ENCODE results near the gene CAST. TPM values are rescaled to one million over a fixed set of nuclear protein-coding genes. Genes with fewer than 3 reads are reported as not detected.

CAST gene
- total and polyA plus RNA-seq, 2 donors (not counting 3 experiments of a cell fraction or from before 2014, with no cell fraction given) = 33.7 to 194 TPM

DNA sequence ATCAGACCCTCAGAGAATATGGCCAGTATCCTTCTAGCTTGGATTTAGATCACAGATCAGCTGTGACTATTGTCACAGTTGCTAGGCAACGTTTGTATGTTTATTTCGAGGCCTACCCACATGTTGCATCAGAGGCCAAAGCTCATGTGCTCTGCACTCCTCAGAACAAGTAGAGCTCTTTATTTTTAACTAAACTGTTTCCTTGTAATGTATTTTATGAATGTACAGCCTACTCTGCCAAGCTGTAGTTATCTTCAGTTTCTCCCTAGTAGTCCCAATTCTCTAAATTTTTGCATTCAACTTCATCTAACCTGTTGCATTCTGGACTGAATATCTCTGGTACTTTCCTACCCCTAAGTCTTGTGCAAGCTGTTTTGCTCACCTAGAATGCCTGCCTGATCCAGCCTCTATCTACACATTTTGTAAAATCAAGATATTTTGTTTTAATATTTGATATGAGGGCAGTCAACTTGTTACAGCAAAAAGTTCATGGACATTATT lies 52.8 kb downstream of the CAST start:
- ChIA-PET CTCF (interaction anchor here (0.9 to 2.8 kb wide), 6 partner anchors 9 to 371 kb away, joined by 3 to 15 read pairs (median 4); no protein-coding TSS in a partner anchor), POLR2A (no interaction called here)
- no peak overlapping the region for H3K4me3 ChIP-seq (replicated peaks in 1 of 3; ENCODE audit: insufficient read depth in 1 of 3, low read depth in 1 of 3, low read length in 3 of 3)
- H3K79me2 ChIP-seq (ENCODE audit: control insufficient read depth, insufficient read depth, low read length) = peaks cover 77% of the 10 kb centered on the region
- H3K4me1 ChIP-seq (ENCODE audit: control insufficient read depth, extremely low read depth, insufficient read depth, low read length) = no peaks in the 10 kb centered on the region
- DNase-seq (ENCODE audit: low read depth, low spot score) (peak; percentile 50), FAIRE-seq (no peak)
- BruUV-seq (replicated peaks) = no TSS peak
- TF ChIP-seq FOS (IDR thresholded peaks at IDR 0.05; ENCODE audit: borderline replicate concordance, insufficient read depth, low read length) (no peak), JUN (IDR thresholded peaks at IDR 0.05; ENCODE audit: borderline replicate concordance, insufficient read depth, insufficient read length, low read depth) (no peak), MYC (IDR thresholded peaks at IDR 0.05; ENCODE audit: low read depth, low read length) (no peak), EZH2 (IDR thresholded peaks at IDR 0.05; ENCODE audit: borderline replicate concordance, low read depth, low read length, severe bottlenecking) (no peak), POLR2AphosphoS5 (IDR thresholded peaks at IDR 0.05; ENCODE audit: insufficient read depth, low read depth, low read length) (no peak), GATA2 (IDR thresholded peaks at IDR 0.05; ENCODE audit: insufficient read depth, insufficient read length, low read depth, low read length) (no peak), POLR2A (IDR thresholded peaks at IDR 0.05; ENCODE audit: low read depth, low read length) (no peak)
- TF ChIP-seq, protein P1, sequence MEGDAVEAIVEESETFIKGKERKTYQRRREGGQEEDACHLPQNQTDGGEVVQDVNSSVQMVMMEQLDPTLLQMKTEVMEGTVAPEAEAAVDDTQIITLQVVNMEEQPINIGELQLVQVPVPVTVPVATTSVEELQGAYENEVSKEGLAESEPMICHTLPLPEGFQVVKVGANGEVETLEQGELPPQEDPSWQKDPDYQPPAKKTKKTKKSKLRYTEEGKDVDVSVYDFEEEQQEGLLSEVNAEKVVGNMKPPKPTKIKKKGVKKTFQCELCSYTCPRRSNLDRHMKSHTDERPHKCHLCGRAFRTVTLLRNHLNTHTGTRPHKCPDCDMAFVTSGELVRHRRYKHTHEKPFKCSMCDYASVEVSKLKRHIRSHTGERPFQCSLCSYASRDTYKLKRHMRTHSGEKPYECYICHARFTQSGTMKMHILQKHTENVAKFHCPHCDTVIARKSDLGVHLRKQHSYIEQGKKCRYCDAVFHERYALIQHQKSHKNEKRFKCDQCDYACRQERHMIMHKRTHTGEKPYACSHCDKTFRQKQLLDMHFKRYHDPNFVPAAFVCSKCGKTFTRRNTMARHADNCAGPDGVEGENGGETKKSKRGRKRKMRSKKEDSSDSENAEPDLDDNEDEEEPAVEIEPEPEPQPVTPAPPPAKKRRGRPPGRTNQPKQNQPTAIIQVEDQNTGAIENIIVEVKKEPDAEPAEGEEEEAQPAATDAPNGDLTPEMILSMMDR (IDR thresholded peaks at IDR 0.05; ENCODE audit: extremely low read depth in 1 of 2, insufficient read depth in 1 of 2, low read depth in 1 of 2, low read length in 2 of 2) = no peak
- TF ChIP-seq, protein P2, sequence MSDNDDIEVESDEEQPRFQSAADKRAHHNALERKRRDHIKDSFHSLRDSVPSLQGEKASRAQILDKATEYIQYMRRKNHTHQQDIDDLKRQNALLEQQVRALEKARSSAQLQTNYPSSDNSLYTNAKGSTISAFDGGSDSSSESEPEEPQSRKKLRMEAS (IDR thresholded peaks at IDR 0.05; ENCODE audit: insufficient read depth, insufficient read length) = no peak
- no peaks in the 10 kb centered on the region for H3K36me3 ChIP-seq (ENCODE audit: control insufficient read depth in 2 of 2, extremely low read depth in 1 of 2, insufficient read depth in 2 of 2, low read length in 2 of 2)
- no peaks in the 10 kb centered on the region for H3K27me3 ChIP-seq (ENCODE audit: control insufficient read depth in 2 of 2, insufficient read depth in 2 of 2, low read length in 2 of 2)
- no peak overlapping the region for H2AFZ ChIP-seq (ENCODE audit: low read depth, low read length)
- no peaks in the 10 kb centered on the region for H3K9me3 ChIP-seq (replicated peaks; ENCODE audit: control insufficient read depth, insufficient read depth, low read length)
- no peaks in the 10 kb centered on the region for H3K9me1 ChIP-seq (replicated peaks; ENCODE audit: control insufficient read depth, extremely low read depth, insufficient read depth, low read length)
- H3K27ac ChIP-seq (ENCODE audit: insufficient read depth, low read depth, low read length) = no peak overlapping the region
- H3K9ac ChIP-seq (replicated peaks; ENCODE audit: extremely low read depth, insufficient read depth, low read length) = no peak overlapping the region
- dilution Hi-C loops (cut with MboI; ENCODE audit: extremely low pct_ligation_motif_present, low sequenced_read_pairs) (no loop called here), intact Hi-C loops (cut with micrococcal nuclease) (no loop called here)
- peaks cover 2% of the 10 kb centered on the region for H4K20me1 ChIP-seq (replicated peaks; ENCODE audit: control insufficient read depth, extremely low read depth, insufficient read depth, low read length)
- no peak overlapping the region for H3K4me2 ChIP-seq (ENCODE audit: insufficient read depth, low read length)

Measured in endothelial cell of umbilical vein (primary cell).